NCI-H128 (cell line): Measurements from ENCODE around the gene STXBP5L.
"Not testable (repeated sequence)": the region's sequence is repeated elsewhere in the genome, so short reads cannot be mapped to it uniquely, and the experiment has no call there.

Source experiments
- DNase-seq: peaks from one replicate; lab custom pipeline; 2025; ENCODE audit not compliant: unreplicated experiment; lab: John Stamatoyannopoulos, UW

STXBP5L gene

DNA sequence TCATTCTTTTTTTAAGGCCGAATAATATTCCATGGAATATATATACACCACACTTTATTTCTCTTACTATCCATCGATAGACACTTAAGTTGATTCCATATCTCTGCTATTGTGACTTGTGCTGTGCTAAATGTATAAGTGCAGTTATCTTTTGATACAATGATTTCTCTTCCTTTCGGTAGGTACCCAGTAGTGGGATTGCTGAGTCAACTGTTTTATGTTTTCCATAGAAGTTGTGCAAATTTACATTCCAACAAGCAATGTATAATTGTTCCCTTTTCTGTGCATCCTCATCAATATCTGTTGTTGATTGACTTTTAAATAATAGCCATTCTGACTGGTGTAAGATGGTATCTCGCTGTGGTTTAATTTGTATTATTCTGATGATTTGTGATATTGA is 81.0 kb downstream of the STXBP5L start:
- no peak for DNase-seq

GRCh38 chr3:121018917-121019321 is 110.9 kb downstream of the STXBP5L start:
- no peak for DNase-seq

GRCh38 chr3:121063628-121064027 is 155.6 kb downstream of the STXBP5L start:
- no peak for DNase-seq

GRCh38 chr3:121064121-121064520 is 156.1 kb downstream of the STXBP5L start:
- no peak for DNase-seq

DNA sequence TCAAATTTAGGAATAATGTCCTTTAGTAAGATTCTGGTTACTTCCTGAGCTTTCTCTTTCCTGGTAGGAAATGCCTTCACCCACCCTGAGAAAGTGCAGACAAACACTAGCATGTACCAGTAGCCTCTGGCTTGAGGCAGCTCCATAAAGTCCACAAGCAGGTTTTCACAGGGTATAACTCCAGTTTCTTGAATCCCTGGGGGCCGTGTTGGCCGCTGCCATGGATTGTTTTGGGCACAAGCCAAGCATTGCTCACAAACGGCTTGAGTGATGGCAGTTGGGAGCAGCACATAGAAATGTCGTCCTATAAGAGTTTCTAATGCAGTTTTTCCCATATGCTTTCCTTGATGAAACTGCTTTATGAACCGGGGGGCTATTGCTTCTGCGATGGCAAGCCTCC is 164.1 kb downstream of the STXBP5L start:
- no peak for DNase-seq

DNA sequence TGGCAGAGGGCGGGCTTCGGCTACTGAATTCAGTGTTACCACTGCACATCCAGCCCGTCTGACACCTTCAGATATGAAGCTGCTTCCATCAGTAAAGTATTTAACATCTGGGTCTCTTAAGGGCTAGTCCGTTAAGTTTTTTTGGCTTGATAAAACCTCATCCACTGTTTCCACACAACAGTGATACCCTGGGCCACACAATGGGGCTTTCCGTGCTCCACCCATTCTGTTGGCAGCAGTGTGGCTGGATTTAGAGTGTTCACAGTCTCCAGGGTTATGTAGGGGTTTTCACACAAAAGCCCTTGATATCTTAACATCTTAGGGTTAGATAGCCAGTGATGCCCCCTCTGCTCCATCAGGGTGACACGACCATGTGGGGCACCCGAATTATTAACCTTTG is 165.0 kb downstream of the STXBP5L start:
- DNase-seq, result no peak

DNA sequence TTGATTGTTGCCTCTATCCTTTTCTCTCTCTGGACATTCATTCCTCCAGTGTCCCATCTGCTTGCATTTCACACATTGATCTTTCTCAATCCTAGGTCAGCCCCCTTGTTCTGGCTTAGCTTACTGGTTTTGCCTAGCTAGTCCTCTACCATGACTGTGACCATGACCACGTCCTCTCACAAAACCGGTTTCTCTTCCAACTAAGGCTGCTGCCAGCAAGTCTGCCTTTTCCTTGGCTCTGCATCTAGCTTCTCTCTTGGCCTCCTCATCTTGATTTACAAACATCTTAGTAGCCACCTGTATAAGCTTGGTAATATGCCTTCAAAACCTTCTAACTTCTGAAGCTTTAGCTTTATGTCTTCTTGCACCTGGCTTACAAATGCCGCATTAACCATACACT is 167.2 kb downstream of the STXBP5L start:
- no peak for DNase-seq

DNA sequence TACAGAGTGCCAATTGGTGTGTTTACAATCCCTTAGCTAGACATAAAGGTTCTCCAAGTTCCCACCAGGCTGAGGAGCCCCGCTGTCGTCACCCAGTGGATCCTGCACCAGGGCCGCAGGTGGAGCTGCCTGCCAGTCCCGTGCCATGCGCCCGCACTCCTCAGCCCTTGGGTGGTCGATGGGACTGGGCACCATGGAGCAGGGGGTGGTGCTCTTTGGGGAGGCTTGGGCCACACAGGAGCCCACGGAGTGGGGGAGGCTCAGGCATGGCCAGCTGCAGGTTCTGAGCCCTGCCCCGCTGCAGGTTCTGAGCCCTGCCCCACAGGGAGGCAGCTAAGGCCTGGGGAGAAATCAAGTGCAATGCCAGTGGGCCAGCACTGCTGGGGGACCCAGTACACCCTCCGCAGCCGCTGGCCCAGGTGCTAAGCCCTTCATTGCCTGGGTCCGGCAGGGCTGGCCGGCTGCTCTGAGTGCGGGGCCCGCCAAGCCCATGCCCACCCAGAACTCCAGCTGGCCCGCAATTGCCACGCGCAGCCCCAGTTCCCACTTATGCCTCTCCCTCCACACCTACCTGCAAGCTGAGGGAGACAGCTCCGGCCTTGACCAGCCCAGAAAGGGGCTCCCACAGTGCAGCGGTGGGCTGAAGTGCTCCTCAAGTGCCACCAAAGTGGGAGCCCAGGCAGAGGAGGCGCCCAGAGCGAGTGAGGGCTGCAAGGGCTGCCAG is 170.5 kb downstream of the STXBP5L start:
- DNase-seq, result not testable (repeated sequence)

DNA sequence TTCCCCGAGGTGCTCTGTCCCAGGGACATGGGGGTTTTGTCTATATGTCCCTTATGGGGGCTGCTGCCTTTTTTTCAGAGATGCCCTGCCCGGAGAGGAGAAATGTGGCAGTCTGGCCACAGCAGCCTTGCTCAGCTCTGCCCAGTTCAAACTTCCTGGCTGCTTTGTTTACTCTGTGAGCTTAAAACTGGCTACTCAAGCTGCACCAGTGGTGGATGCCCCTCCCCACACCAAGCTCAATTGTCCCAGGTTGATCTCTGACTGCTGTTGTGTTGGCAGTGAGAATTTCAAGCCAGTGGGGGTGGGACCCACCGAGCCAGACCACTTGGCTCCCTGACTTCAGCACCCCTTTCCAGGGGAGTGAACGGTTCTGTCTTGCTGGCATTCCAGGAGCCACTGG is 188.9 kb downstream of the STXBP5L start:
- no peak for DNase-seq

DNA sequence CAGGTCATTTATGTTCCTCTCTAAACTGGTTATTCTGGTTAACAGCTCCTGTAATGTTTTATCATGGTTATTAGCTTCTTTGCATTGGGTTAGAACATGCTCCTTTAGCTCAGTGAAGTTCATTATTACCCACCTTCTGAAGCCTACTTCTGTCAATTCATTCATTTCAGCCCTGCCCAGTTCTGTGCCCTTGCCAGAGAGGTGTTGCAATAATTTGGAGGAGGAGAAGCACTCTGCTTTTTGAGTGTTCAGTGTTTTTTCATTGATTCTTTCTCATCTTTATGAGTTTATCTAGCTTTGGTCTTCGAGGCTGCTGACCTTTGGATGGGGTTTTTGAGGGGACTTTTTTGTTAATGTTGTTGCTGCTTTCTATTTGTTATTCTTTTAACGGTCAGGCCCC is 203.1 kb downstream of the STXBP5L start:
- DNase-seq, result not testable (repeated sequence)

GRCh38 chr3:121111914-121112612 is 204.1 kb downstream of the STXBP5L start:
- DNase-seq, result no peak

GRCh38 chr3:121126033-121126706 is 218.2 kb downstream of the STXBP5L start:
- no peak for DNase-seq

DNA sequence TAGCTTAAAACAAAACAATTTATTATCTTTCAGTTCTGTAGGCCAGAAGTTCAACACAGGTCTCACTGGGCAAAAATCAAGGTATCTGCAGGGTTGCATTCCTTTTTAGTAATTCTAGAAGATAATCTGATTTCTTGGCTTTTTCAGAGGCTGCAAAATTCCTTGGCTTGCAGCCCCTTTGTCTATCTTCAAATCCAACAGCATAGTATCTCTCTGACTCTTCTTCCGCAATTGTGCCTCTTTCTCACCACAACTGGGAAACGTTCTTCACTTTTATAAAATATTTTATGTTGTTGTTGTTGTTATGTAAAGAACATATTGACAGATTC is 218.7 kb downstream of the STXBP5L start:
- DNase-seq, result no peak

DNA sequence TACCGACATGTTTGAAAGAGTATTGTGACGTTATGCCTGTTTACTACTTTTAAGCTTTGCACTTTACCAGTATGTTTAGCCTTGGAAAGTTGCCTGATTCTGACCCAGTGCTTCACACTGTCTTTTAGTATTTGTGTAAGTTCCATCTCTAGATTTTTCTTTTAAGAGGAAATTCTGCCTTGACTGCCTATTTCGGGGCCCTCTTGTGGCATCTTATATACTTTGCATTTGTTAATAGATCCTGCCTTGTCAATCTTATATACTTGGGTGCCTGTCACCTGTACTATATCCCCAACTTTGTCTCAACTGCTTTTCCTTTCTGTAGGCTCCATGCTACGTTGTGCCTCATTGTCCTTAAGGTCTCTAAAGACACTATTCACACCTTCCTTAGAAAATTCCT is 244.6 kb downstream of the STXBP5L start:
- DNase-seq, result no peak

- DNase-seq, result no peak
Observed at GRCh38 chr3:121153851-121154250, 245.8 kb downstream of the STXBP5L start.

GRCh38 chr3:121155028-121155427 is 247.0 kb downstream of the STXBP5L start:
- no peak for DNase-seq

DNA sequence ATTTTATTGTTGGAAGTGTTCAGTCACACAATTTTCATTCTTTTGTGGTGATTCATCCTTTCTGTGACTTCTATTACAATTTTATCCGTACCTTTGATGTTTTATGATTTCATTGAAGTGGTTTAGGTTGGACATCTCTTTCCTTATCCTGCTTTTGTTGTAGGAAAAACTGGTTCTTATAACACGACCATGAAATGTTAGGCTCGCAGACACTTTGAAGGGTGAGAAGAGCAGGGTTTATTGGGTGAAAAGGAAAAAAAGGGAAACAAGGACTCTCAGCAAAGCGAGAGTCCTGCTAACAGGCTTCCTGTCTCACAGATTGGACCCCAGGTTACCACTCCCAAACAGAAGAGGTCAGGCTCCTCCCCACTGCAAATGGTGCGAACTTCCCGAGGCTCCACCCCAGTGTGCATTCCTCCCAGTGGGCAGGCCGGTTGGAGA is 257.4 kb downstream of the STXBP5L start:
- DNase-seq, result no peak

GRCh38 chr3:121167374-121168139 is 259.6 kb downstream of the STXBP5L start:
- no peak for DNase-seq

- DNase-seq, result no peak
Observed at GRCh38 chr3:121175083-121175482, 267.1 kb downstream of the STXBP5L start.

- DNase-seq, result not testable (repeated sequence)
Observed at GRCh38 chr3:121190626-121191025, 282.6 kb downstream of the STXBP5L start.

GRCh38 chr3:121202573-121202972 is 294.6 kb downstream of the STXBP5L start:
- DNase-seq, result no peak
